HepG2 (cell line): ENCODE results near the gene PARD3. TPM values are rescaled to one million over a fixed set of nuclear protein-coding genes. Genes with fewer than 3 reads are reported as not detected.

Experiments
- ATAC-seq: fragments of 200-7000 bp; cut with Tn5 transposase; 3 replicates; pipeline ENCODE4 v1.9.1; 2020; ENCODE audit warnings: mild to moderate bottlenecking, moderate library complexity
- BruUV-seq: library from RNA; stranded (reverse); fragments of 400-500 nt; replicated peaks from 2 replicates; lab custom pipeline; 2021; lab: Mats Ljungman, UMichigan
- CTCF ChIA-PET: fragments of 300-600 bp; formaldehyde crosslinking; extraction: SDS; loops from one replicate; lab custom pipeline; 2021; ENCODE audit warnings: low total read pairs, inconsistent platforms, low intra/inter-chr PET ratio; lab: Yijun Ruan, JAX
- POLR2A ChIA-PET: fragments of 350-600 bp; sonication (Branson Sonifier 250); formaldehyde crosslinking; loops from one replicate; lab custom pipeline; 2020; ENCODE audit warnings: antibody characterized with exemption, inconsistent platforms; lab: Yijun Ruan, JAX
- DNase-seq: peaks from one replicate; pipeline ENCODE4 v3.0.0-alpha.2; 2015; ENCODE audit warnings: low spot score
- FAIRE-seq: peaks from 3 replicates; lab custom pipeline; 2011; peaks lifted over from hg19 to GRCh38; lab: Jason Lieb, UNC
- H2AFZ ChIP-seq: one replicate; pipeline ENCODE4 v1.6.1; 2011; ENCODE audit warnings: low read length, inconsistent platforms
- H3K27ac ChIP-seq: fragments of 300-600 bp; 3 replicates; pipeline ENCODE4 v1.8.0; 2011; ENCODE audit warnings: mixed run types, mild to moderate bottlenecking, mixed read lengths, low read length, inconsistent platforms; ENCODE audit not compliant: insufficient read depth; ENCODE audit errors: extremely low read length
- H3K27me3 ChIP-seq, 2 experiments: fragments of 200-600 bp in 1 of 2; 2 replicates in 1 of 2; 3 replicates in 1 of 2; pipeline versions ENCODE4 v1.6.0 to v1.8.0; 2011; ENCODE audit warnings: low read length in 2 of 2, mild to moderate bottlenecking in 2 of 2, moderate library complexity in 2 of 2, inconsistent platforms in 1 of 2; ENCODE audit not compliant: insufficient read depth in 2 of 2, control insufficient read depth in 1 of 2
- H3K36me3 ChIP-seq, 2 experiments: fragments of 200-600 bp in 1 of 2; replicated peaks in 1 of 2; 2 replicates in 1 of 2; 3 replicates in 1 of 2; pipeline versions ENCODE4 v1.5.1 to v1.8.0; 2011; ENCODE audit warnings: low read length in 2 of 2, inconsistent platforms in 1 of 2; ENCODE audit not compliant: insufficient read depth in 2 of 2, control insufficient read depth in 1 of 2
- H3K4me1 ChIP-seq: 2 replicates; pipeline ENCODE4 v1.5.1; 2012; ENCODE audit warnings: low read length, inconsistent platforms; ENCODE audit not compliant: insufficient read depth
- H3K4me2 ChIP-seq: 2 replicates; pipeline ENCODE4 v1.6.0; 2011; ENCODE audit warnings: low read depth, low read length, inconsistent platforms
- H3K4me3 ChIP-seq, 3 experiments: fragments of 200-600 bp in 1 of 3; sonication (generic), shearing (Covaris generic) in 1 of 3; replicated peaks in 1 of 3; 2 replicates each; pipeline ENCODE4 v1.5.1; 2011 to 2016; ENCODE audit warnings: low read length in 3 of 3, inconsistent platforms in 2 of 3, low read depth in 2 of 3, mild to moderate bottlenecking in 2 of 3, control low read depth in 1 of 3, mixed read lengths in 1 of 3; ENCODE audit not compliant: insufficient read depth in 1 of 3
- H3K79me2 ChIP-seq: one replicate; pipeline ENCODE4 v1.6.1; 2011; ENCODE audit warnings: low read length, inconsistent platforms; ENCODE audit not compliant: insufficient read depth
- H3K9ac ChIP-seq: 2 replicates; pipeline ENCODE4 v1.6.0; 2011; ENCODE audit warnings: mild to moderate bottlenecking, low read depth, low read length, inconsistent platforms; ENCODE audit not compliant: insufficient read depth
- H3K9me3 ChIP-seq: 2 replicates; pipeline ENCODE4 v1.5.1; 2012; ENCODE audit warnings: mild to moderate bottlenecking, low read length
- H4K20me1 ChIP-seq: 2 replicates; pipeline ENCODE4 v1.6.0; 2011; ENCODE audit warnings: inconsistent platforms, mild to moderate bottlenecking, low read length, moderate library complexity; ENCODE audit not compliant: insufficient read depth
- ATM ChIP-seq: fragments of 450-650 bp; IDR thresholded peaks from 2 replicates; pipeline ENCODE4 v1.7.1; 2017; ENCODE audit warnings: mild to moderate bottlenecking, borderline replicate concordance
- HDAC6 ChIP-seq: fragments of 200-600 bp; sonication (generic); IDR thresholded peaks from 2 replicates; pipeline ENCODE4 v1.7.0; 2017; ENCODE audit warnings: mild to moderate bottlenecking, antibody characterized with exemption, low read length, low read depth
- KAT2B ChIP-seq: fragments of 150-350 bp; IDR thresholded peaks from 2 replicates; pipeline ENCODE4 v1.6.1; 2014; ENCODE audit warnings: low read depth, low read length, borderline replicate concordance
- NCOA2 ChIP-seq: sonication (generic); formaldehyde crosslinking; IDR thresholded peaks from 2 replicates; pipeline ENCODE4 v1.8.0; 2022; ENCODE audit warnings: inconsistent platforms
- NPAS2 ChIP-seq: sonication (generic); formaldehyde crosslinking; IDR thresholded peaks from 2 replicates; pipeline ENCODE4 v1.8.0; 2022; ENCODE audit warnings: mild to moderate bottlenecking, missing genetic modification reagents, borderline replicate concordance
- ZNF329 ChIP-seq: sonication (generic); formaldehyde crosslinking; IDR thresholded peaks from 2 replicates; pipeline ENCODE4 v1.9.0; 2021; ENCODE audit warnings: low read depth, mild to moderate bottlenecking, missing genetic modification reagents
- ZNF432 ChIP-seq: sonication (generic); formaldehyde crosslinking; IDR thresholded peaks from 2 replicates; pipeline ENCODE4 v1.5.0; 2020; ENCODE audit warnings: missing genetic modification reagents, mild to moderate bottlenecking, borderline replicate concordance
- ZNF550 ChIP-seq: sonication (generic); formaldehyde crosslinking; IDR thresholded peaks from 2 replicates; pipeline ENCODE4 v1.4.0; 2020; ENCODE audit warnings: mild to moderate bottlenecking, missing genetic modification reagents, borderline replicate concordance
- ZNF607 ChIP-seq: sonication (generic); formaldehyde crosslinking; IDR thresholded peaks from 2 replicates; pipeline ENCODE4 v1.5.1; 2020; ENCODE audit warnings: missing genetic modification reagents, mild to moderate bottlenecking, borderline replicate concordance
- WGBS: methylation state at CpG from one replicate; pipeline ENCODE4 v1.1.6; 2017; ENCODE audit warnings: low lambda C conversion rate; 5-methylcytosine and 5-hydroxymethylcytosine counted together
- in situ Hi-C: cut with HindIII; loops from 2 replicates; pipeline ENCODE4 v1.10.0; 2017; ENCODE audit warnings: low pct_unique_long_range_greater_than_20kb; ENCODE audit not compliant: extremely low pct_ligation_motif_present
- intact Hi-C: fragments of 100-400 bp; cut with micrococcal nuclease; formaldehyde crosslinking; loops from one replicate; pipeline ENCODE4 v1.10.0; 2022; ENCODE audit not compliant: unreplicated experiment
- polyA plus RNA-seq, 8 experiments: library from polyadenylated mRNA; depleted of rRNA in 3 of 8; stranded (reverse) in 7 of 8; unstranded in 1 of 8; fragments of >200 nt; fragmentation: Illumina TruSeq in 4 of 8; extraction: Trizol in 4 of 8; gene quantifications; 2 replicates each; pipeline versions ENCODE4 v1.2.1 to v1.2.3, GENCODE V29; 2011 to 2016; ENCODE audit warnings: low read depth in 4 of 8, missing spikeins in 1 of 8, mixed read lengths in 1 of 8; ENCODE audit not compliant: insufficient read depth in 1 of 8
- total RNA-seq, 5 experiments: library from RNA; depleted of rRNA; stranded (reverse); fragments of >200 nt; fragmentation: Illumina TruSeq; extraction: Trizol; gene quantifications; 2 replicates each; pipeline ENCODE4 v1.2.3, GENCODE V29; 2016; ENCODE audit warnings: low read depth in 1 of 5
- TF ChIP-seq, protein P1 (sequence below): sonication (generic); formaldehyde crosslinking; conservative IDR thresholded peaks from 2 replicates; pipeline ENCODE4 v1.4.0; 2020; ENCODE audit warnings: missing genetic modification reagents

Gene PARD3
- total and polyA plus RNA-seq, 2 of the 13 experiments (the other 11 are each of a cell fraction or from before 2014, with no cell fraction given) = 40.9 to 60.0 TPM

DNA sequence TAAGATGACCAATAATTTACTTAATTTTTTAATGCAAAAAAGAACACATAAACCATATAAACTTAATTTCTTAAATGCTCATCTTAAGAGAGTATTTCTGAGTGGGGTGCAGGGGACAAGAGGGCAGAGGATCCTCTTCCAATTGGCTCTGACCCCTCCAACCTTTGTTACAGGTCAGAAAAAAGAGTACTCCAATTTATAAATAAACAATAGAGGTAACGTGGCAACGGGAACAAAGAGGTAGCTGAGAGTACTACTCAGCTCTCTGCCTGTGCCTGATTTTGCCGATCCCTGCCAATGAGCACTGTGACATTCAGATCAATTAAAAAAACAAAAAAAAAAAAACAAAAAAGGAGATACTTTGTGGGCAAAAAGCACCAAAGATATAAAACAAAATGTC is 307.9 kb downstream of the PARD3 start:
- H3K4me3 ChIP-seq = no peak overlapping the region
- no peak for ATAC-seq
- DNase-seq = no peak
- H2AFZ ChIP-seq = no peak overlapping the region
- TF ChIP-seq ZNF329 (CRISPR knock-in tag) = no peak
- no peak for TF ChIP-seq ATM
- TF ChIP-seq, protein P1, sequence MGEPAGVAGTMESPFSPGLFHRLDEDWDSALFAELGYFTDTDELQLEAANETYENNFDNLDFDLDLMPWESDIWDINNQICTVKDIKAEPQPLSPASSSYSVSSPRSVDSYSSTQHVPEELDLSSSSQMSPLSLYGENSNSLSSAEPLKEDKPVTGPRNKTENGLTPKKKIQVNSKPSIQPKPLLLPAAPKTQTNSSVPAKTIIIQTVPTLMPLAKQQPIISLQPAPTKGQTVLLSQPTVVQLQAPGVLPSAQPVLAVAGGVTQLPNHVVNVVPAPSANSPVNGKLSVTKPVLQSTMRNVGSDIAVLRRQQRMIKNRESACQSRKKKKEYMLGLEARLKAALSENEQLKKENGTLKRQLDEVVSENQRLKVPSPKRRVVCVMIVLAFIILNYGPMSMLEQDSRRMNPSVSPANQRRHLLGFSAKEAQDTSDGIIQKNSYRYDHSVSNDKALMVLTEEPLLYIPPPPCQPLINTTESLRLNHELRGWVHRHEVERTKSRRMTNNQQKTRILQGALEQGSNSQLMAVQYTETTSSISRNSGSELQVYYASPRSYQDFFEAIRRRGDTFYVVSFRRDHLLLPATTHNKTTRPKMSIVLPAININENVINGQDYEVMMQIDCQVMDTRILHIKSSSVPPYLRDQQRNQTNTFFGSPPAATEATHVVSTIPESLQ (CRISPR knock-in tag) = no peak
- ChIA-PET POLR2A (no interaction called here), CTCF (no interaction called here)
- in situ Hi-C loops (no loop called here), intact Hi-C loops (no loop called here)
- no peaks in the 10 kb centered on the region; a peak in 1 of 5 replicates for H3K36me3 ChIP-seq
- no peak for FAIRE-seq
- H3K27ac ChIP-seq = no peak overlapping the region
- no peak overlapping the region for H3K9ac ChIP-seq
- 100% methylated on average over 3 of the region's 3 CpGs for WGBS
- H3K4me2 ChIP-seq = no peak overlapping the region
- H3K4me1 ChIP-seq = no peaks in the 10 kb centered on the region
- BruUV-seq = no TSS peak
- H3K9me3 ChIP-seq = no peaks in the 10 kb centered on the region
- no peaks in the 10 kb centered on the region for H3K27me3 ChIP-seq
- no peaks in the 10 kb centered on the region for H4K20me1 ChIP-seq
- H3K79me2 ChIP-seq = no peaks in the 10 kb centered on the region

DNA sequence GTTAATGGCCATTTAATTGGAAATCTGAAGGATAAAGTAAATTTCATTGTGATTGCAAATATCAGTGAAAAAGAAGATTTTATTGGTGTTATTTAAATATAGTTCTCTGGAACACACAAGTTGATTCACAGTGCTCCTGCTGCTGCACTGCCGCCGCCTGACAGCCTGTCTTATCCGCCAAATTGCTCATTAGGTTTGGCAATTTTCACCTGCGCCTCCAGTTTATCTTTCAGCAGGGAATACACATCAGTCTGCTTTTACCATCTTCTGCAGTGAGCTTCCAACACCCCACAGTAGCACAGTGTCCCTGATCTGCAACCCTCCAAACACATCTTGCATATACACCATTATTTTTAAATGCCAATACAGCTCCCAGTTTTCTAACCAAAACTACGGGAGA is 308.3 kb downstream of the PARD3 start:
- Histone ChIP-seq H3K27me3 (no peaks in the 10 kb centered on the region), H3K36me3 (no peaks in the 10 kb centered on the region; a peak in 1 of 5 replicates), H3K4me1 (no peaks in the 10 kb centered on the region), H3K9me3 (no peaks in the 10 kb centered on the region), H4K20me1 (no peaks in the 10 kb centered on the region), H2AFZ (no peak overlapping the region), H3K4me3 (no peak overlapping the region), H3K27ac (no peak overlapping the region), H3K9ac (no peak overlapping the region), H3K4me2 (no peak overlapping the region), H3K79me2 (no peaks in the 10 kb centered on the region)
- POLR2A ChIA-PET = no interaction called here
- ATAC-seq (no peak), FAIRE-seq (no peak), DNase-seq (no peak)
- intact Hi-C loops = no loop called here
- CTCF ChIA-PET = no interaction called here
- in situ Hi-C loops = no loop called here
- BruUV-seq = no TSS peak
- 98% methylated on average over 5 of the region's 5 CpGs for WGBS
- TF ChIP-seq ZNF432 (CRISPR knock-in tag) = no peak
- TF ChIP-seq ZNF550 = no peak
- TF ChIP-seq ZNF607 = no peak
- TF ChIP-seq NPAS2 (CRISPR knock-in tag) = no peak
- TF ChIP-seq KAT2B = no peak
- no peak for TF ChIP-seq HDAC6
- TF ChIP-seq NCOA2 (CRISPR knock-in tag) = no peak
